A204.1 (cell line): ENCODE measurements around the gene CCNY.

ENCODE experiments used
- FAIRE-seq: peaks from 2 replicates; lab custom pipeline; 2012; peaks lifted over from hg19 to GRCh38; lab: Jason Lieb, UNC

Gene CCNY

DNA sequence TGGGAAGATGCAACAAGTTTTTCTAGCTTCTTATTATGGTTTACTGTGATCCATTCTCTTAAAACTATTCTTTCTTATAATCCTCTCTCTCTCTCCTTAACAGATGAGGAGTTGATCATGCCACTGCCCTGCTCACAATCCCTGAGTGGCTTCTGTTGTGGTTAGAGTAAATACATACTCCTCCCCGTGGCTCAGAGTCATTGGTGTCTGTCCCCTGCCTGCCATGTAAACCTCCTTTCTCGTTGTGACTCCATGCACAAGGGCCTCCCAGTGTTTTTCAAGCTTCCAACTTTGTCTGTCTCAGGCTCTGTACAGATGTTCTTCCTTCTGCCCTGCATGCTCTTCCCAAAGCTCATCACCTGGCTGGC lies 20.4 kb downstream of the CCNY start:
- FAIRE-seq: no peak

DNA sequence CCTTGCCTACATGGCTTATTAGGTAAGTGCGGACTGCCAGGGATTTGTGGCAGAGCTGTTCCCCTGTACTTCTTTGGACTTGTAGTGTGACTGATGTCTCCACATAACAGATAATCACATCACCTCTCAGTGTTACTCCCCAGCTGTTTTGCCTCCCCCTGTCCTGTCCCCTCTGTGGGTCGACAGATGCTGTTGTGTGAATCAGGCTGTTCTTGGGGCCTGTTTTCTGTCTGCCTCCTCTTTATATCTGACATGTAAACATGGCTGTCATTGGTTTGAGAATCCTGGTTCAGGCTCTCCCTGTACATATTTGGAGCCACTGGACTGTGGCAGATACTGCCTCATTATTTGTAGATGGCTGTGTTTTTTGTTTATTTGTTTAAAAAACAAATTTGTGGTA lies 22.7 kb downstream of the CCNY start:
- no peak for FAIRE-seq

DNA sequence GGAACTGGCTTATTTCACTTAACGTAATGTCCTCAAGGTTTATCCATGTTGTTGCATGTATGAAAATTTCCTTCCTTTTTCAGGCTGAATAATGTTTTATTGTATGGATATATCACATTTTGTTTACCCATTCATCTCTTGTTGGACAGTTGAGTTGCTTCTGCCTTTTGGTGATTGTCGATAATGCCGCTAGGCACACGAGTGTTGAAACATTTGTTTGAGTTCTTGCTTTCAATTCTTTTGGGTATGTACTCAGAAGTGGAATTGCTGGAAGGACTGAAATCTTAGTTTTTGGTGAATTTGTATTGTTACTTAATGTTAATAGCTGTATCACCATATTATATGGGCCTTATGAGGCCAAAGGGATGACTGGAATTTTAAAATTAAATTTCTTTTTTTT lies 23.6 kb downstream of the CCNY start:
- no peak for FAIRE-seq

GRCh38 chr10:35362701-35363350 lies 26.5 kb downstream of the CCNY start:
- no peak for FAIRE-seq

- no peak for FAIRE-seq
These were observed 27.3 kb downstream of the CCNY start for GRCh38 chr10:35363587-35363986.

DNA sequence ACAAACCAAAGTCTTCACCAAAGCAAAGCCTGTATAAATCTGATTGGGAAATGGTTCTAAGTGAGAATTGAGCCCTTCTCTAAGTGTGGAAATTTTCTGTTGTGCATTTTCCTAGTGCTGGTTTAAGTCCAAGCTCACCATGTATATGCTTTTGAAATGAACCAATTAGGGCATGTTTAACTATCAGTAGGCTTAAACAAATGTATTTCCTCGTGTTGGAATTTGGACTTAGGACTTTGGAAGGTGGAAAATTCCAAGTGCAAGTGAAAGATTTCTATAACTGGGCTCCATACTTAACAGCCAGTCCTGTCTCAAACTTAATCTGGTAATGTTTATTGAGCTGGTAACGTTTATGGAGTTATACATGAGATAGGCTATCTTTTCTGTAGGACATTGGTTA lies 28.5 kb downstream of the CCNY start:
- FAIRE-seq: no peak

DNA sequence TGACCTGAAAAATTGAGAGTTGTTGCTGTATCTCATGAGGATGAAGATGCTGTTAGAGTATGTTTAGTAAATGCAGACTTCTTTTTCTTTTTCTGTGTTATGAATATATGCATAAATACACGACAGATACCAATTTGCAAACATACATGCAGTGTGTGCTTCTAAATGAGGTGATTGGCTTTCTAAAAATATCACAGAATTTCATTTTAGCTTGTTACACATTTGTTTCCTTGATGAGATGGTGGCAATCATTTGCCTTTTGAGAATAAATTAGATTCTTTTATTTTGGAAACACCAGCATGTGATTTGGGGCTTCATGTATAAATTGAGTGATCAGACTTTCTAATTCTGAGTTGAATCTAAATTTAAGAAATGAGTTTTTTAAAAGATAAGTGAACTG lies 29.7 kb downstream of the CCNY start:
- FAIRE-seq: no peak

DNA sequence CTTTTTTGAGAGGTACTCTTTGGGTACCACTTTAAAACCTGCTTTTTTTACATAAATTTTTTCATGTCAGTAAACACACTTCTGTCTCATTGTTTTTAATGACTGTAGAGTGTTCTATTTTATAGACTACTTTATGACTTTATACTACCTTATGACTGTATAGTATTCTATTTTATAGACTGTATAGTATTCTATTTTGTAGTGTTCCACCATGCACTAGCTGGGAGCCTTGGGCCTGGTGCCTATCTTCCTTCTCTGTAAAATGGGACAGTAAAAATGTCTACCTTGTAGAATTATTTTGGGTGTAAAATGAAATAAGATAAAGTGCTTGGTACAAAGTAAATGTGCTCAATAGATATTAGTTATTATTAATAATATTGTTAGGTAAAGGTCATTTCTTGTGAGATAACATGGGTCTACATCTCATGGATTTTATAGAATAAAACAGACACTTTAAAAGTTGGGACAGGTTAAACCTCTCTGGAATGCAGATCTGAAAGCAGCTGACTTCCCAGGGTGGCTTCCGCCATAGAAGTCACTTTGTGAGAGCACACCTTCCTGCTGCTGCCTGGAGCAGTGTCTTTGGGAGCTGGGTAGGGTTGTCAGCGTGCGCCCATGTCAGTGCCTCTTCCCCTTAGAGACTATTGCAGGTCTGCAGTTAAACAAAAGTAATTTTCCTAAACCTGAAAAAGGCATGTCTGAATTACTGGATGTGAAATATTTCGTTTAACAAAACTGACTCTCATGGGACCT lies 31.0 kb downstream of the CCNY start:
- no peak for FAIRE-seq

DNA sequence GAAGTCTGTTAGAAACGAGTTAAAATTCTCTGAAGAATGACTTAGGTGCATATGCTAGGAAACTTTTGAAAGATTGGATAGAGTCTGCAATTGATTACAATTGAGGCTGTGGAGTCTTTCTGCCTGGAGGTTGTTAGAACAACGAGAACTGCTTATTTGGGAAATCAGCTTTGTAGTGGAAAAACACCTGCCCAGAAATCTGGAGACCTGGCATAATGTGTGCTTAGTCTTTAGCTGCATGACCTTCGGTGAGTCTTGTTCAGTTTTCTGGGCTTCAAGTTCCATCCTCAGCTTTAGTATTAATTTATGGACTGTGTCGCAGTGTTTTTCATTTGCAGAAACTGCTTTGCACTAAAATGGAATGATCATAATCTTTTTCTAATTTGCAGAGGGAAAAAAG lies 31.7 kb downstream of the CCNY start:
- FAIRE-seq: no peak

DNA sequence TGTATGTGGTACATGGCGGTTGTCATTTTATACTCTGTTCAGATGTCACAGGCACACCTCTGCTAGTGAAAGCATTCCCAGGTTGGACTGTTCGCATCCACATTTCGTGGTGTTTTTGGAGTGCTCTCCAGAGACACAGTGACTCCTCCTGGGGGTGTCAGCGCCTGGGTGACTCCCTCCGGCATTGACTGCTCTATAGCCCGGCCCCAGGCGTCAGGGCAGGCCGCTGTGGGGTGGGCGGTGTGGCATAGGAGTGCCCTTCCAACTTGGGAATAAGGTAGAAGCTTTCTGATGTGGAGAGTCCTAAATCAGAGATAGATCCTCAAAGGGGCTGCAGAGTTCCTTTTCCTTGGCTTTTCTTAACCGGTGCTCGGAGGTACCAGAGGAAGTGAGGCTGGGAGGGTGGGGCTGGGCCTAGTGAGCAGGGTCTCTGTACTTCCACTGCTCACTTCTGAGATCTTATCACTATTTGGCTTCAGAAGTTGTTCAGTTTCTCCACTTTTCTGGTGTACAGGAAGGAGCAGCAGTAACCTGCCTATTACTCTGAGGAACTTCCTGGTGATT lies 32.3 kb downstream of the CCNY start:
- no peak for FAIRE-seq

GRCh38 chr10:35369049-35369611 lies 32.8 kb downstream of the CCNY start:
- FAIRE-seq: no peak

DNA sequence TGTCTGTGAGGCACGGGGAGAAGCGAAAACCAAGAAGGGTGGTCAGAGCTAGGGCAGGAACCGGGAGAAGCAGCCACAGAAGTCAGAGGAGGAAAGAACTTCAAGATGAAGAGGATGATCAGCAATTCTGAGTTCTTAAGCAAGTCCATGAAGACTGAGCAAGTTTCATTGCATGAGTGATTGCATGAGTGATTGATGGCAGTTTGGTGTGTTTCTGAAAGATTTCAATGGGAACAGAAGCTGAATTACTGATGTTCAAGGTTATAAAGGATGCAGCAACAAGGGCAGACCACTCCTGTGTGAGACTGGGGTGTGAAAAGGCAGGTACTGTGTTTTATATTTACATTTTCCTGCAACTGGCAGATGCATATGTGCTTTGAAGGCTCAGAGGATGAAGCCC lies 35.4 kb downstream of the CCNY start:
- FAIRE-seq: no peak

DNA sequence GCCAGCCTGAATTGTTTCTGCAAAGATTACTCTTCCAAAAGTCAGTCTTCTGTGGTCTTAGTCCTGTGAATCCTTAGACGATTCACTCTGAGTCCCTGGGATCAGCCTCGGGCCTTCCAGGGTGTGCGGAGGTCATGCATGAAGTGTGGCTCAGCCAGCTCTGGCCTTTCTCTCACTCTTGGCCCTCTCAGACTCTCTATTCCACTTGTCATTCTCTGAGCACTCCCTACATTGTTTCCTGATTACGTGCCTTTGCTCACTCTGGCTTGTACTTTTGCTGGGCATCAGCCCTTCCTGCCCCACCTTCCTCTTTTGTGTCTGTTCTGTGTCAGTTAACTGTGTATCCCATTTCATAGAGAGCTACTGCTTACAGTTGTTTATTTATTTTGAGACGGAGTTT lies 36.0 kb downstream of the CCNY start:
- no peak for FAIRE-seq

GRCh38 chr10:35375091-35375765 lies 38.9 kb downstream of the CCNY start:
- no peak for FAIRE-seq

DNA sequence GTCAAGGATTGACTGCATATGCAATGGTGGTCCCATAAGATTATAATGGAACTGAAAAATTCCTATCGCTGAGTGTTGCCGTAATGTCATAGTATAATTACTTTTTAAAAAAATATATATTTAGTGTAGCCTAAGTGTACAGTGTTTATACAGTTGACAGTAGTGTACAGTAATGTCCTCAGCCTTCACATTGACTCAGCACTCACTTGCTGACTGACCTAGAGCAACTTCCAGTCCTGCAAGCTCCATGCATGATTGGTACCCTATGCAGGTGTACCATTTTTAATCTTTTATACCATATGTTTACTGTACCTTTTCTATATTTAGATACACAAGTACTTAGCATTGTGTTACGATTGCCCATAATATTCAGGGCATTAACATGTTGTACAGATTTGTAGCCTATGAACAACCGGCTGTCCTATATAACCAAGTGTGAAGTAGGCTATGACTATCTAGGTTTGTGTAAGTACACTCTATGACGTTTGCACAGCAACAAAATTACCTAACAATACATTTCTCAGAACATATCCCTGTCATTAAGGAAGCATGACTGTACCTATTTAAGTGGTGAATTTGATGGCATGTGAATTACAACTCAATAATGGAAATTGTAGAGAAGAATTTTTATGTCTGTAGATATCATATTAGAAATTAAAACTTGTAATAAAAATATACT lies 40.9 kb downstream of the CCNY start:
- no peak for FAIRE-seq

DNA sequence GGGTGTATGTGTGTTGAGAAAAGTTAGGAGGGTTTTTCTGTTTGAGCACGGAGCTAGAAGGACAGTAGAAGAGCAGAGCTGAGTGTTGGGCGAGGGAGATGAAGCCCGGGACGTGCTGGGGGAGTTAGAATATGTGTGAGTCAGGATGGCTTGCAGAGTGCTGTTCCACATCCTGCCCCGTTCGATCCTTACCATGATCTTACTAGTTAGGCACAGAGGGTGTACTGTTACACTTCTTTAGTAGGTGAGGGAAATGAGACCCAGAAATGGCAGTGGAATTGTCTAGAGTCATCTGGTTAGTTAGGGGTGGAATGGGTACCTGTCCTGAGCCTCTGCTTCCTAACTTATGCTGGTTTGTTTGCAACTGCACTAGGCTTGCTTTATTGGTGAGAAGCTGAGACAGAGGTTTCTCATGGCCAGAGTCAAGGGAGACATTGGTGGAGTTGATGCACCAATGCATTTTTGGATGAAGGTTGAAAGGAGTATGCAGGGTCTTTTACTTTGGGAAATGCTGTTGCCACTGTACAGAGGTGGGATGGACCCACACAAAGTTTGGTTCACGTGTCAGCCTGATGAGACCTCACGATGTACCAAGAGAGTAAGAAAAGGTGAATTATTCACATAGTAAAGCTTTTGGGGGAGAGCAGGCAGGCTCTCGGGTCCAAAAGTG lies 42.4 kb downstream of the CCNY start:
- no peak for FAIRE-seq

- no peak for FAIRE-seq
These were observed 43.2 kb downstream of the CCNY start for GRCh38 chr10:35379226-35380137.

- no peak for FAIRE-seq
These were observed 45.8 kb downstream of the CCNY start for GRCh38 chr10:35382096-35382495.

DNA sequence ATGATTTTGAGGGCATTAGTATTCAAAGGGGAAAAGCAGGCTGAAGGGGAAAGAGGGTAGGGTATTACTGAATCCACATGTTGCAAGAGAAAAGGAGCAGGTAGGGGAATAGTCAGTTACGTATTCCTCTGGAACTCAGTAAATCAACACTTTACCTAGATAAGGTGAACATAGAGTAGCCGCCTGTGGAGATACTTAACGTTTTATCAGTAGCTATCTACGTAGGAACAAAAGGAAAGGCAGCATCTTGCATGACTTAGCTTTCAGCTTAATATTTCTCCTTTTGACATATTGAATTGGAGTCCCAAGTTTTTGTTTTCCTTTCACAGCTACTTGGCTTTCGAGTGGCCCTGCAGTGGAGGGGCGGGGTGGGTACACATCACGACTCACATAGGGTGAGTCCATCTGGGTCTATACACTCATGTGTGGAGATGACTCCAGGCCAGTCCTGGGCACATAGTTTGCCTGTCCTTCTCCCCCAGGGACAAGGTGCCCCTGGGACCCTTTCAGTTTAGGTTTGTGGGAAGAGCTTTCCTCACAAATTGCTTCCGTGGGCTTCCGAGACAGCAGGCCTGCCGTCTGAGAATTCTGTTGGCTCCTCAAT lies 48.1 kb downstream of the CCNY start:
- no peak for FAIRE-seq

DNA sequence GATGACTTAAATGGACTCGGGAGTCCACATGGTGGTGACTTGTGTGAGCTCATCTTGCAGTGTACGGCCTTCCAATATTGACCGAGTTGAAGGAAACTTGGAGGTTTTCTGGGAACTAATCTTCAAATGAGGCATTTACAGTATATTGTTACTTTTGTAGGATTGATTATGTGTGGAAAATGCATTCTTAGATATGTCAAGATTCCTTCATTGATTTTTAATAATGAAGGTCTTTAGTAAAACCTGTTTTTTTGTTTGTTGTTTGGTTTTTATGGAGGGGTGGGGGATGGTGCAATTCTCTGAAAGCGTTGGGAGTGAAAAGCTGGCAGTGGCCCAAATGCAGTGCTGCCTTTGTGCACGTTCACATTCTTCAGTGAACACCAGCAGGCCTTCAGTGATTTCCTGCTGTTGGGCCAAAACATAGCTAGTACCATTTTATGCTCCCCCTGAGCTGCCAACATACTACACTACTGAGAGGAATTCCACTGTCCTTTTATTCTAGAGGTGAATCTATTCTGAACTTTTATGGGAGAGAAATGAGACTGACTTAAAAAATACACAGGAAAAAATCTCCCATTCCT lies 50.4 kb downstream of the CCNY start:
- FAIRE-seq: no peak
